Loucy (cell line): ENCODE results near the gene POLR2L.
A peak's percentile ranks its signal among the peaks of the same experiment; 100 is the strongest.

ENCODE experiments used
- H2AFZ ChIP-seq: fragments of 200-600 bp; sonication (generic); 2 replicates; pipeline ENCODE4 v1.6.0; 2016; ENCODE audit warnings: antibody characterized with exemption, mild to moderate bottlenecking, low read length, moderate library complexity
- H3F3A ChIP-seq: fragments of 200-600 bp; 2 replicates; pipeline ENCODE4 v1.6.0; 2016; ENCODE audit warnings: antibody characterized with exemption, low read depth, mild to moderate bottlenecking
- H3K27me3 ChIP-seq: fragments of 200-600 bp; sonication (generic); 2 replicates; pipeline ENCODE4 v1.6.1; 2014; ENCODE audit warnings: low read length, mild to moderate bottlenecking; ENCODE audit not compliant: insufficient read depth, poor library complexity, severe bottlenecking
- H3K36me3 ChIP-seq: fragments of 200-600 bp; sonication (generic); 2 replicates; pipeline ENCODE4 v1.6.1; 2016; ENCODE audit warnings: low read length; ENCODE audit not compliant: insufficient read depth
- H3K4me1 ChIP-seq: fragments of 200-600 bp; sonication (generic); 2 replicates; pipeline ENCODE4 v1.5.1; 2014; ENCODE audit warnings: low read length, mild to moderate bottlenecking; ENCODE audit not compliant: insufficient read depth, poor library complexity, severe bottlenecking
- H3K4me2 ChIP-seq: fragments of 200-600 bp; sonication (generic); 2 replicates; pipeline ENCODE4 v1.6.0; 2014; ENCODE audit warnings: antibody characterized with exemption, low read length, low read depth, mild to moderate bottlenecking; ENCODE audit not compliant: poor library complexity, severe bottlenecking
- H3K4me3 ChIP-seq: fragments of 200-600 bp; sonication (generic); 2 replicates; pipeline ENCODE4 v1.5.1; 2014; ENCODE audit warnings: low read length, mild to moderate bottlenecking, mixed read lengths; ENCODE audit not compliant: poor library complexity, severe bottlenecking
- H3K79me2 ChIP-seq: fragments of 200-600 bp; sonication (generic); 2 replicates; pipeline ENCODE4 v1.6.1; 2014; ENCODE audit warnings: low read length; ENCODE audit not compliant: insufficient read depth
- H3K9ac ChIP-seq: fragments of 200-600 bp; sonication (generic); 2 replicates; pipeline ENCODE4 v1.6.0; 2014; ENCODE audit warnings: mild to moderate bottlenecking, low read depth, low read length, moderate library complexity; ENCODE audit not compliant: poor library complexity, severe bottlenecking
- H3K9me2 ChIP-seq: fragments of 200-600 bp; sonication (generic); replicated peaks from 2 replicates; pipeline ENCODE4 v1.6.1; 2016; ENCODE audit warnings: low read depth, low read length, mixed read lengths
- H3K9me3 ChIP-seq: fragments of 200-600 bp; sonication (generic); 2 replicates; pipeline ENCODE4 v1.6.1; 2014; ENCODE audit warnings: mild to moderate bottlenecking, antibody characterized with exemption, low read length, low read depth; ENCODE audit not compliant: insufficient read depth
- H4K20me1 ChIP-seq: fragments of 200-600 bp; sonication (generic); 2 replicates; pipeline ENCODE4 v1.6.0; 2014; ENCODE audit warnings: antibody characterized with exemption, low read length, mild to moderate bottlenecking; ENCODE audit not compliant: insufficient read depth, poor library complexity, severe bottlenecking
- EZH2phosphoT487 ChIP-seq: fragments of 200-600 bp; IDR thresholded peaks from 2 replicates; pipeline ENCODE4 v1.6.1; 2018; ENCODE audit warnings: antibody characterized with exemption, mild to moderate bottlenecking, moderate library complexity, borderline replicate concordance
- TF ChIP-seq, protein P1 (sequence below): fragments of 200-600 bp; sonication (generic); conservative IDR thresholded peaks from 2 replicates; pipeline ENCODE4 v1.5.1; 2014; ENCODE audit warnings: mild to moderate bottlenecking, antibody characterized with exemption, low read length

The POLR2L gene

DNA sequence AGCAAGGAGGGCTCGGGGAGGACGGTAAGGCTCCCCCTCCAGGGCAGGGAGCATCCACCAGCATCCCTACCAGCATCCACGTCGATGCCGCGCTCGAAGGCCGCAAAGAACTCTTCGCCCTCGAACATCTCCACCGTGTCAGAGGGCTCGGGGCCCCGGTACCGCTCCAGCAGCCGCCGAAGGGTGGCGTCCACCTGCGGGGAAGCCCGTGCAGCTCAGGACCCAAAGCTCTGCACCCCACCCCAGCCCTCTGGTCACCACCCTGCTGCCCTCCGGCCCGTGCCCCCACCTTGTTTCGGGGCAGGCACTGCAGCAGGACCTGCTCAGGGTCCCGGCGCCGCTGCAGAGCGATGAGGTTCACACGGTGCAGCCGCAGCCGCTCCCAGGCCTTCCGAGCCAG is 41.9 kb downstream of the POLR2L start:
- H3F3A ChIP-seq: peaks cover 3% of the 10 kb centered on the region; the same call in 1 of the 2 replicates

DNA sequence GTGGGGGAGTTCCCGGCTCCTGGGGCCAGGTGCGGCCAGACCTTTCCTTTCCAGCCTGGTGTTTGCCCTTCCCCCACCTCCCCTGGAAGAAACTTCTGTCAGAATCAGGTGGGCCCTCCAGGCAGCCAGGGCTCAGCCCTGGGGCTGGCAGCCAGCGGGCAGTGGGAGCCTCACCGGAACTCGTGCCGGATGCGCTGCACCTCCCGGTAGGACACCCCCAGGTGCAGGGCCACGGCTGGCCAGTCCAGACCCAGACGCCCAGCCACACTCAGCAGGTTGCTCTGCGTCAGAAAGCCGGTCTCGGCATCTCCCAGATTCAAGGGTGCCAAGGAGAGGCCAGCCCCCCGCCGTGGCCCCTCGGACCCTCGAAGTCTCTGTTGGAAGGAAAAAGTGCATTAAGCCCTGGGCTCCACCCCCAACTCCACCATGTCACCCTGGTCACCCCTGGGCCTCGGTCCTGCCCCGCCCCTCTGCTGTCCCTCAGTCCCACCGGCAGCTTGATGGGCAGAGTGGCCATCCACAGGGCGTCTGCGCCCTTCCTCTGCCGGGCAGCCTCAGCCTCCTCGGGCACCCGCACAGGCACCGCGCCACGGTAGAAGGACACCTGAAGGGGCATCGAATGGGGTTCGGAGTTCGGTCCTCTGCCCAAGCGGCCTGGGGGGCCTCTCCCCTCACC is 42.5 kb downstream of the POLR2L start:
- H3K4me3 ChIP-seq: no peak overlapping the region
- no peaks in the 10 kb centered on the region for H3K9me2 ChIP-seq
- H3K4me1 ChIP-seq: peaks cover 26% of the 10 kb centered on the region
- no peak overlapping the region for H3K9ac ChIP-seq
- peaks cover 21% of the 10 kb centered on the region for H4K20me1 ChIP-seq
- no peak overlapping the region for H3K4me2 ChIP-seq
- no peaks in the 10 kb centered on the region for H3K36me3 ChIP-seq
- TF ChIP-seq EZH2phosphoT487: no peak
- TF ChIP-seq, protein P1, sequence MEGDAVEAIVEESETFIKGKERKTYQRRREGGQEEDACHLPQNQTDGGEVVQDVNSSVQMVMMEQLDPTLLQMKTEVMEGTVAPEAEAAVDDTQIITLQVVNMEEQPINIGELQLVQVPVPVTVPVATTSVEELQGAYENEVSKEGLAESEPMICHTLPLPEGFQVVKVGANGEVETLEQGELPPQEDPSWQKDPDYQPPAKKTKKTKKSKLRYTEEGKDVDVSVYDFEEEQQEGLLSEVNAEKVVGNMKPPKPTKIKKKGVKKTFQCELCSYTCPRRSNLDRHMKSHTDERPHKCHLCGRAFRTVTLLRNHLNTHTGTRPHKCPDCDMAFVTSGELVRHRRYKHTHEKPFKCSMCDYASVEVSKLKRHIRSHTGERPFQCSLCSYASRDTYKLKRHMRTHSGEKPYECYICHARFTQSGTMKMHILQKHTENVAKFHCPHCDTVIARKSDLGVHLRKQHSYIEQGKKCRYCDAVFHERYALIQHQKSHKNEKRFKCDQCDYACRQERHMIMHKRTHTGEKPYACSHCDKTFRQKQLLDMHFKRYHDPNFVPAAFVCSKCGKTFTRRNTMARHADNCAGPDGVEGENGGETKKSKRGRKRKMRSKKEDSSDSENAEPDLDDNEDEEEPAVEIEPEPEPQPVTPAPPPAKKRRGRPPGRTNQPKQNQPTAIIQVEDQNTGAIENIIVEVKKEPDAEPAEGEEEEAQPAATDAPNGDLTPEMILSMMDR: no peak
- peaks cover 38% of the 10 kb centered on the region; the same call in 1 of the 2 replicates for H3K79me2 ChIP-seq
- H3K9me3 ChIP-seq: no peaks in the 10 kb centered on the region
- H3K27me3 ChIP-seq: no peaks in the 10 kb centered on the region
- peaks cover 3% of the 10 kb centered on the region; the same call in 1 of the 2 replicates for H3F3A ChIP-seq
- H2AFZ ChIP-seq: no peak overlapping the region

More for the DNA sequence above, 41.9 kb downstream of the POLR2L start:
- peaks cover 21% of the 10 kb centered on the region for H4K20me1 ChIP-seq
- H3K4me2 ChIP-seq: no peak overlapping the region
- H3K9me2 ChIP-seq: no peaks in the 10 kb centered on the region
- no peak overlapping the region for H2AFZ ChIP-seq
- no peak overlapping the region for H3K9ac ChIP-seq
- TF ChIP-seq EZH2phosphoT487: no peak
- TF ChIP-seq, protein P1: no peak
- H3K4me3 ChIP-seq: no peak overlapping the region
- H3K27me3 ChIP-seq: no peaks in the 10 kb centered on the region
- H3K4me1 ChIP-seq: peaks cover 25% of the 10 kb centered on the region
- no peaks in the 10 kb centered on the region for H3K9me3 ChIP-seq
- no peaks in the 10 kb centered on the region for H3K36me3 ChIP-seq
- H3K79me2 ChIP-seq: peaks cover 32% of the 10 kb centered on the region; the same call in 1 of the 2 replicates

DNA sequence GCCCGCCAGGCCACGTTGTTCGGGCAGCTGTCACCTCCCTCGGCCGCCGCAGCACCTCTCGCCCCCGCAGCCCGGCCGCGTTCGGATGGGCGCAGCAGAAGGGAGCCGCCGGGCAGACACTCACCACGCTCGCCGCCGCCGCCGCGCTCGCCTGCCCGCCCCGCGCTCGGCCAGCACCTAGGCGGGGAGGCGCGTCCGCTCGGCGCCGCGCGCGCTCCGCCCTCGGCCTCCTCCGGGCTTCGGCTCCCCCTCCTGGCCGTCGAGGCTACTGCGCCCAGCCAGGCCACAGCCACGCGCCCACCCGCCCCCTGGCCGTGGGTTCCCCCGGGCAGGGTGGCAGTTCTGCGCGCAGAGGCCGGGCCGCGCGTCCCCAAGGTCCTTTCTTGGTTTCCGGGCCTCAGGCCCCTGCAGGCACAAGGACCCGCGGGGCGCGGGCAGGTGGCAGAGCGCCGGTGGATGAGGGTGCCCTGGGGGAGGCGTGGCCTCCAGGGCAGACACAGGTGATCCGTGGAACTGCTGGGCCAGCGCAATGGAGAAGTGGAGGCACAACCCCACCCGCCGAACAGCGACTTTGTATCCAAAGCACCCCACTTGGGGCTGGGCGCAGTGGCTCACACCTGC is 44.1 kb downstream of the POLR2L start, which contains the start of gene SLC25A22:
SLC25A22 (minus strand) TSS at position 189 of the 621 bp plus-strand sequence. CDS start 3,275 bp downstream, outside the sequence.
- TF ChIP-seq EZH2phosphoT487: no peak
- TF ChIP-seq, protein P1: peak; percentile 61
- peak within 1 kb of the TSS; percentile 83 for H3K9ac ChIP-seq

More for the DNA sequence above, 44.1 kb downstream of the POLR2L start, which contains the start of gene SLC25A22:
- H3K36me3 ChIP-seq: no peaks in the 10 kb centered on the region
- peaks cover 14% of the 10 kb centered on the region for H4K20me1 ChIP-seq
- H3K4me3 ChIP-seq: peak within 1 kb of the TSS; percentile 85
- H3K4me2 ChIP-seq: peak within 1 kb of the TSS; percentile 100
- H3F3A ChIP-seq: peaks cover 3% of the 10 kb centered on the region; the same call in 1 of the 2 replicates
- H3K4me1 ChIP-seq: peaks cover 17% of the 10 kb centered on the region
- no peaks in the 10 kb centered on the region for H3K9me2 ChIP-seq
- H3K9me3 ChIP-seq: no peaks in the 10 kb centered on the region
- H3K79me2 ChIP-seq: peaks cover 26% of the 10 kb centered on the region; the same call in 1 of the 2 replicates
- H3K27me3 ChIP-seq: no peaks in the 10 kb centered on the region
- H2AFZ ChIP-seq: peak within 1 kb of the TSS; percentile 55; the same call in 1 of the 2 replicates
